Measurements from ENCODE around the gene TRPM3. TPM values are rescaled to one million over a fixed set of nuclear protein-coding genes. Genes with fewer than 3 reads are reported as not detected.

The TRPM3 gene
- total RNA-seq, 4 donors from 2014 or later = 0.57 to 4.4 (median 1.4) TPM; not detected in 1

DNA sequence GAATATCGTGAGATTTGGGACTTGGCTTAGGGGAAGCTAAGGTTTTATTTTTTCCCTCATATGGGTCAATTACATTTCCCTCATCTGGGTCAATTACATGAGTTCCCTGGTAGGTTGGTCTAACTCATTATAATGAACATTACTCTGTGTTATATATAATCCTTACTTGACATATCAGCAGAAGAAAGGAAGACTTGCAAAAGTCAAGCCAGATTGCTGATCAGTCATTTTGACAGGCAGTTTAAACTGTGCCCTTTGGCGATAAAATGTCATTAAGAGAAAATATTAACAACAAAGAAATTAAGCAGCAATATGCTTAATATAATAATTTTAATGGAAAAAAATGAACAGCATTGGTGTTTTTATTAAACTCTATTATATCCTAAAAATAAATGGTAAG, 23.1 kb upstream of the TRPM3 start:
- TF ChIP-seq, protein P1, sequence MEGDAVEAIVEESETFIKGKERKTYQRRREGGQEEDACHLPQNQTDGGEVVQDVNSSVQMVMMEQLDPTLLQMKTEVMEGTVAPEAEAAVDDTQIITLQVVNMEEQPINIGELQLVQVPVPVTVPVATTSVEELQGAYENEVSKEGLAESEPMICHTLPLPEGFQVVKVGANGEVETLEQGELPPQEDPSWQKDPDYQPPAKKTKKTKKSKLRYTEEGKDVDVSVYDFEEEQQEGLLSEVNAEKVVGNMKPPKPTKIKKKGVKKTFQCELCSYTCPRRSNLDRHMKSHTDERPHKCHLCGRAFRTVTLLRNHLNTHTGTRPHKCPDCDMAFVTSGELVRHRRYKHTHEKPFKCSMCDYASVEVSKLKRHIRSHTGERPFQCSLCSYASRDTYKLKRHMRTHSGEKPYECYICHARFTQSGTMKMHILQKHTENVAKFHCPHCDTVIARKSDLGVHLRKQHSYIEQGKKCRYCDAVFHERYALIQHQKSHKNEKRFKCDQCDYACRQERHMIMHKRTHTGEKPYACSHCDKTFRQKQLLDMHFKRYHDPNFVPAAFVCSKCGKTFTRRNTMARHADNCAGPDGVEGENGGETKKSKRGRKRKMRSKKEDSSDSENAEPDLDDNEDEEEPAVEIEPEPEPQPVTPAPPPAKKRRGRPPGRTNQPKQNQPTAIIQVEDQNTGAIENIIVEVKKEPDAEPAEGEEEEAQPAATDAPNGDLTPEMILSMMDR (IDR thresholded peaks at IDR 0.05; ENCODE audit: low read depth) = no peak

DNA sequence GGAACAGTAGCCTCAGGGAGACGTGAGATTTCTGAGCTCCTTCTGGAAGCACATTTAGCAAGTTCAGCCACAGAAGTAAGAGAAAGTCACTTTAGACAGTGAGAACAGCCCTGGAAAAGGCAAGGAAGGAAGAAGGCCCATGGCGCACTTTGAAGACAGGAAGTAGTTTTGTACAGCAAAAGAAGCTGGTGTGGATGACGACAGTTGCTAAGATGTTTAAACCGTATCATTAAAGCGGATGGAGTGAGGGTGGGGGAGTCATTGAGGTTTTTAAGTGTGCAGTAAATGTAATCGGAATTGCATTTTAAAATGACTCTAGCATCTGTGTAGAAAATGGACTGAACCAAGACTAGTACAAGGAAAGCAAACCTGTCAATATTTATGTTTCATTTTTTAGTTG, 15.3 kb upstream of the TRPM3 start:
- TF ChIP-seq, protein P1 (IDR thresholded peaks at IDR 0.05; ENCODE audit: low read depth) = no peak

DNA sequence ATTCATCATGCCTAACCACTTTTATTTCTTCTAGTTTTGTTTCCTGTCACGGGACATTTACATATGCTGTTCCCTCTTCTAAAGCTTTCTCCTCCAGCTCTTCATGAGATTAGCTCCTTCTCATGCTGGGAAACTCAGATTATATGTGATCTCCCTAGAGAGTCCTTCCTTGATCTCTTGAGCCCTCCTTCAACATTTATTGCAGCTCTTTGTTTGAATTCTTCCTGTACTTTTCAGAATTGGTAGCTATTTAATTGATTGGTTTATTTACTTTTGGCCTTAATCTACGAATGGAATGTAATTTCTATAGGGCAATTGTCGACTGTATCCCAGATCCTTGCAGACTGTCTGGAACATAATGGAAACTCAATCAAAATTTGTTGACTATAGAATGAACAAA, 9.7 kb upstream of the TRPM3 start:
- TF ChIP-seq, protein P1 (IDR thresholded peaks at IDR 0.05; ENCODE audit: low read depth) = no peak

DNA sequence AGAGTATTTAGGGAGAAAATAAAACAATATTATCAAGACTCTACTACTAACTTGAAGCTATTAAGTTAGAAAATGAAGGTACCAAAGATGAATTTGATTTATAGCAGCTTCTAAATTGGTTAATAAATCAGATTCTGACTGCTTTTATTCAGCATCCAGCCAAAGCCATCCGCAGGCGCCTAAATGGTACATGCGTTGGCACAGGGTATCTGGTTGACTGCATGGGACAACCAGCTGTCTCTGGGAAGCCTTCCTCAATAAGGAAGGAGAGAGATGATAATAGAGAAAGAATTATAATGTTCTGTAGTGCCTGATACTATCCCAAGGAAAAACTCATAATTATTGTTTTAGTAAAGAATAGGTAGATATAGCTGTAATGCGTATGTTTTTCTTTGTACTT, 9.1 kb upstream of the TRPM3 start:
- TF ChIP-seq, protein P1 (IDR thresholded peaks at IDR 0.05; ENCODE audit: low read depth) = no peak

DNA sequence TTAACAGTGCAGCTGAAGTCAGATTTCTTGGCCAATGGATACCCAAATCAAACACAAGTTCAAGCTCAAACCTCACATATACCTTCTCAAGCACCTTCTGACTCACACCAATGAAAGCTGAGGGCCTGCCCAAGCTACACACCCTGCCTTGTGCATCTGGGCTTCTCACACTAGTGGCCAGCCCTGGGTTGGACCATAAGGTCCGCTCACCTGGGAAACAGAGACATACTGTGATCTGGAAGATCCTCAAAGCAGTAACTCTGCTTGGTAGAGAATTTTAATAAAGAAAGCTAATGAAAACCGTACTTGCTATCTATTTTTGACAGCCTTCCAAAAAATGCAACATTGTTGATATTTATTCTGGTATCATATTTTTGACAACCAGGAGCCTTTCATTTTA, 7.4 kb upstream of the TRPM3 start:
- TF ChIP-seq, protein P1 (IDR thresholded peaks at IDR 0.05; ENCODE audit: low read depth) = no peak

DNA sequence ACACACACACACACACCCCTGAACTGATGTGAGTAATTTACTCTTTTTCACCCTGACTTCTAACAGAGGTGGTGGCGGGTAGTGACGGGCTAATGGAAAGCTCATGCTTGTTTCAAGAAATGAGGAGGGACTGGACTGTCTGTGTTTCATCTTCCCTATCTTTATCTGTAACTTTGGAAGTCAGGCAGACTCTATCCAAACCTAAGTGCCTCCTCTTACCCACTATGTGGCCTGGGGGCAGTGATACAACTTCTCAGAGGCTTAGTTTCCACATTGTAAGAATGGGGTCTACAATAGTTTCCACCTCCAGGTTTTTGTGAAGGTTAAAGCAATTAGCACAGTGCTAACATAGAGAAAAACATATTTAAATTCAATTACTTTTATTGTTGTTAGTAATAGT, 5.9 kb upstream of the TRPM3 start:
- TF ChIP-seq, protein P1 (IDR thresholded peaks at IDR 0.05; ENCODE audit: low read depth) = no peak

DNA sequence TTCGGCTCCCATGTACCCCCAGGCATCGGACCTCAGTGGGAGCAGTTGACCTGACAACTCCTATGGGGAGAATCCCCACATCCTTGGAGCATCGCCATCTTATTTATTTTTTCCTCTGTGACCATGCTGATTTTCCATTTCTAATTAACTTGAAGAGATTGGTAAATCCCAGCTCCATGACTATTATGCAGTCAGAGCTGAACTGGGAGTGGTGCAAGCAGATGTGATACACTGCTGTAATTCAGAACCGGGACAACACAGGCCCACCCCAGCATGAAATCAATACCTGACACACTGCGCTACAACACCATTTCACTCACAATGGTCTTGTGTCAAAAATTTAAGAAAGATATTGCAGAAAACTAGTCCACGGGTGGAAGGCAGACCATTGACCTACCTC, 1.0 kb upstream of the TRPM3 start:
- TF ChIP-seq, protein P1 (IDR thresholded peaks at IDR 0.05; ENCODE audit: low read depth) = no peak

DNA sequence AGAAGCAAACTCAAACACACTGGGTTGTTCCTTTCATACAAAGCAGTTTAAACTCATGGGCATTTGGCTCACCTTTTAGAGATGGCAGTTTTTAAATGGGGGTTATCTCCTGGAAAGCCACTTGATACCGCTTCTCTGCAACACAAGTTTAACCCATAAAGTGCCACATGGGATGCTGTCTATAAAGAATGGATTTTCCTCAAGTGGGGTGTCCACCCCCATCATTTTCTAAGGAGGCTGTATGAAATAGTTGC, 528 bp upstream of the TRPM3 start:
- TF ChIP-seq, protein P1 (IDR thresholded peaks at IDR 0.05; ENCODE audit: low read depth) = no peak

Measured in subcutaneous adipose tissue (tissue), 4 donors.